Fibroblast of lung (primary cell): ENCODE measurements around the gene HIP1R.

ENCODE experiments used
- CTCF ChIP-seq, 2 donors: IDR thresholded peaks in 1 of 2; conservative IDR thresholded peaks in 1 of 2; 1 replicate in 1 of 2; 2 replicates in 1 of 2; pipeline ENCODE4 v1.5.1; 2011 to 2012; ENCODE audit warnings: low read length in 2 of 2, control low read depth in 1 of 2, inconsistent platforms in 1 of 2, low read depth in 1 of 2, mild to moderate bottlenecking in 1 of 2
- EZH2 ChIP-seq: IDR thresholded peaks from 2 replicates; pipeline ENCODE4 v1.5.1; 2012; ENCODE audit warnings: low read length, control low read depth, mild to moderate bottlenecking; ENCODE audit errors: missing control alignments

GRCh38 chr12:122855071-122855829 lies 20.0 kb downstream of the HIP1R start:
- TF ChIP-seq CTCF (conservative IDR thresholded peaks at IDR 0.05 in 1 of 2, IDR thresholded peaks at IDR 0.05 in 1 of 2; ENCODE audit: low read depth in 1 of 2, low read length in 2 of 2) = no peak
- TF ChIP-seq EZH2 = no peak
